ENCODE measurements around the gene DNHD1. TPM values are rescaled to one million over a fixed set of nuclear protein-coding genes. Genes with fewer than 3 reads are reported as not detected.

Gene DNHD1
- total and polyA plus RNA-seq, 2 of the 8 experiments (the other 6 are each of a cell fraction or from before 2014, with no cell fraction given): 5.0 to 6.8 TPM

DNA sequence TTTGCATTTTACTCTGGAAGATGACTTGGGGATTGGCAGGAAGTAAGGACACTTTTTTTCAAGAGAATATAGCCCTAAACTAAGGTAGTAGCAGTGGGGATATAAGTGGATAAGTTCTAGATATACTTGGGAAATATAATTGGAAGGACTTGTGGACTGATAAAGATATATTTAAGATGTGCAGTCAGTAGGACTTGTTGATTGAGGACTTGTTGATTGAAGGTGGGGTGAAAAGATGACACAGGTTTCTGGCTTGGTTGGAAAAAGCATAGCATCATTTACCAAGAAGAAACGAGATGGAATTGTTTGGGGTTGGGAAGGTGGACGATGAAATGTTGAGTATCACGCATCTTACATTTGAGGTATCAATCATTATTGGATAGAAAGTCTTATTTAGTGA, 116.4 kb downstream of the DNHD1 start:
- H3K4me2 ChIP-seq (ENCODE audit: insufficient read depth in 1 of 2, low read depth in 2 of 2, low read length in 2 of 2): peak overlapping the region; percentile 94 to 98; a peak in 3 of 4 replicates
- no peaks in the 10 kb centered on the region for H3K27me3 ChIP-seq (replicated peaks in 1 of 4; ENCODE audit: control insufficient read depth in 3 of 4, extremely low read depth in 1 of 4, insufficient read depth in 3 of 4, low read length in 3 of 4)
- peaks cover 15 to 31% (median 26%) of the 10 kb centered on the region in 4 experiments for H3K36me3 ChIP-seq (ENCODE audit: control insufficient read depth in 2 of 4, insufficient read depth in 4 of 4, low read length in 3 of 4)
- peak overlapping the region in 1 of 4 experiments; percentile 77; a peak in 1 of 8 replicates for H3K4me3 ChIP-seq (ENCODE audit: extremely low read depth in 1 of 4, insufficient read depth in 2 of 4, low read depth in 3 of 4, low read length in 4 of 4)
- no peaks in the 10 kb centered on the region for H3K9me3 ChIP-seq (ENCODE audit: insufficient read depth in 2 of 2, low read depth in 1 of 2, low read length in 1 of 2)
- no peak overlapping the region for H2AFZ ChIP-seq (ENCODE audit: low read length)
- WGBS, 2 experiments (ENCODE audit: extremely low coverage in 1 of 2, insufficient coverage in 1 of 2, insufficient read length in 1 of 2, insufficient replicate concordance in 2 of 2, low coverage in 1 of 2, low lambda C conversion rate in 2 of 2, missing lambda C conversion rate in 1 of 2): 82 to 100% methylated on average over 1 to 3 of the region's 3 CpGs
- ChIA-PET POLR2A (ENCODE audit: partially characterized antibody) (interaction anchor here (1.9 to 2.3 kb wide), 3 partner anchors 9 to 84 kb away, joined by 5 to 9 read pairs (median 6); no protein-coding TSS in a partner anchor), CTCF (ENCODE audit: partially characterized antibody) (interaction anchor here (0.9 to 3.4 kb wide), 16 partner anchors 8 to 235 kb away, joined by 3 to 23 read pairs (median 6); partner anchors contain the start of genes ILK and RRP8)
- no peak overlapping the region for H2BK20ac ChIP-seq (ENCODE audit: low read length)
- H3K23me2 ChIP-seq (ENCODE audit: low read depth, low read length): peaks cover 11% of the 10 kb centered on the region
- H2BK15ac ChIP-seq (ENCODE audit: low read length): no peak overlapping the region
- peaks cover 1 to 10% (median 6%) of the 10 kb centered on the region in 4 experiments; a peak in 6 of 7 replicates for H3K4me1 ChIP-seq (replicated peaks in 1 of 4; ENCODE audit: control insufficient read depth in 3 of 4, insufficient read depth in 4 of 4, low read length in 3 of 4)
- H3K79me1 ChIP-seq (ENCODE audit: low read depth, low read length): no peaks in the 10 kb centered on the region; the same call in none of the 2 replicates
- no peak overlapping the region for H4K91ac ChIP-seq (replicated peaks; ENCODE audit: insufficient read length, low read length)
- H3K56ac ChIP-seq (replicated peaks; ENCODE audit: insufficient read length, low read depth, low read length): no peak overlapping the region
- H3K9ac ChIP-seq (replicated peaks in 1 of 4; ENCODE audit: extremely low read depth in 1 of 4, low read depth in 3 of 4, low read length in 3 of 4): no peak overlapping the region
- no peak overlapping the region for H3K4ac ChIP-seq (replicated peaks; ENCODE audit: insufficient read length, low read depth, low read length)
- H4K5ac ChIP-seq (ENCODE audit: insufficient read length, low read depth, low read length): no peak overlapping the region
- H2AK5ac ChIP-seq (ENCODE audit: low read depth, low read length): no peak overlapping the region
- no peak overlapping the region for H3K18ac ChIP-seq (ENCODE audit: extremely low read depth, low read length)
- no peak for DNase-seq (ENCODE audit: low read depth in 1 of 2, low spot score in 2 of 2)
- no peak overlapping the region for H2BK5ac ChIP-seq (ENCODE audit: low read depth, low read length)
- H3K23ac ChIP-seq (ENCODE audit: insufficient read length): no peak overlapping the region
- no peaks in the 10 kb centered on the region for H4K20me1 ChIP-seq (replicated peaks in 1 of 2; ENCODE audit: control insufficient read depth in 1 of 2, insufficient read depth in 2 of 2, low read length in 2 of 2)
- no peak overlapping the region for H3K27ac ChIP-seq (ENCODE audit: low read depth, low read length)
- no peak overlapping the region for H3K14ac ChIP-seq (ENCODE audit: insufficient read length)
- H2BK12ac ChIP-seq (ENCODE audit: low read depth, low read length): no peak overlapping the region
- peaks cover 0 to 13% of the 10 kb centered on the region in 2 experiments; a peak in 2 of 4 replicates for H3K79me2 ChIP-seq (ENCODE audit: control insufficient read depth in 1 of 2, insufficient read depth in 2 of 2, low read length in 2 of 2)
- H4K8ac ChIP-seq (ENCODE audit: extremely low read depth, insufficient read depth, low read length): no peak overlapping the region
- no peak overlapping the region for H2BK120ac ChIP-seq (replicated peaks; ENCODE audit: low read depth, low read length)
- no peak for FAIRE-seq
- TF ChIP-seq SRF (IDR thresholded peaks at IDR 0.05; ENCODE audit: low read depth, low read length): no peak

All from H1 (cell line).